GM12891 (cell line): ENCODE measurements around the gene FGD5.
A peak's percentile ranks its signal among the peaks of the same experiment; 100 is the strongest.

Experiments
- DNase-seq: peaks from one replicate; pipeline ENCODE4 v3.0.0; 2011; ENCODE audit warnings: low spot score; ENCODE audit not compliant: insufficient read length
- FAIRE-seq: peaks from 2 replicates; lab custom pipeline; 2011; peaks lifted over from hg19 to GRCh38; lab: Jason Lieb, UNC
- PAX5 ChIP-seq: IDR thresholded peaks from 2 replicates; pipeline ENCODE4 v1.6.1; 2011; ENCODE audit warnings: low read length, moderate library complexity, mild to moderate bottlenecking; ENCODE audit not compliant: insufficient read depth, severe bottlenecking
- POLR2A ChIP-seq: IDR thresholded peaks from 2 replicates; pipeline ENCODE4 v1.6.1; 2011; ENCODE audit warnings: low read depth, low read length, control low read depth
- POLR2AphosphoS5 ChIP-seq: IDR thresholded peaks from 2 replicates; pipeline ENCODE4 v1.6.1; 2011; ENCODE audit warnings: low read depth, low read length, control low read depth
- POU2F2 ChIP-seq: IDR thresholded peaks from 2 replicates; pipeline ENCODE4 v1.6.1; 2011; ENCODE audit warnings: low read depth, mild to moderate bottlenecking, control low read depth, low read length, moderate library complexity
- SPI1 ChIP-seq: IDR thresholded peaks from 2 replicates; pipeline ENCODE4 v1.6.1; 2011; ENCODE audit warnings: low read depth, low read length, control low read depth
- TAF1 ChIP-seq: IDR thresholded peaks from 2 replicates; pipeline ENCODE4 v1.6.1; 2011; ENCODE audit warnings: low read depth, low read length, control low read depth

Gene FGD5

GRCh38 chr3:14907043-14907966 is 88.5 kb downstream of the FGD5 start:
- TF ChIP-seq POU2F2 (no peak), PAX5 (no peak), POLR2A (no peak), TAF1 (no peak), SPI1 (no peak), POLR2AphosphoS5 (no peak)
- FAIRE-seq (no peak), DNase-seq (no peak)

GRCh38 chr3:14909250-14909649 is 90.5 kb downstream of the FGD5 start:
- DNase-seq (no peak), FAIRE-seq (no peak)
- TF ChIP-seq POLR2A (no peak), POLR2AphosphoS5 (no peak), TAF1 (no peak), PAX5 (no peak), POU2F2 (no peak), SPI1 (no peak)

GRCh38 chr3:14911651-14912050 is 92.9 kb downstream of the FGD5 start:
- TF ChIP-seq SPI1 (no peak), POU2F2 (no peak), PAX5 (no peak), POLR2AphosphoS5 (no peak), TAF1 (no peak), POLR2A (no peak)
- DNase-seq (no peak), FAIRE-seq (no peak)

- FAIRE-seq (no peak), DNase-seq (no peak)
- TF ChIP-seq POLR2A (no peak), POLR2AphosphoS5 (no peak), SPI1 (no peak), PAX5 (no peak), POU2F2 (no peak), TAF1 (no peak)
Measured at GRCh38 chr3:14913071-14913925, 94.5 kb downstream of the FGD5 start.

GRCh38 chr3:14913926-14914778 is 95.4 kb downstream of the FGD5 start:
- TF ChIP-seq POU2F2 (no peak), POLR2A (no peak), TAF1 (no peak), POLR2AphosphoS5 (no peak), SPI1 (no peak), PAX5 (no peak)
- FAIRE-seq (no peak), DNase-seq (no peak)

- FAIRE-seq, result no peak
Measured at GRCh38 chr3:14914779-14915117, 96.0 kb downstream of the FGD5 start.

GRCh38 chr3:14915636-14916222 is 97.0 kb downstream of the FGD5 start:
- DNase-seq (no peak), FAIRE-seq (peak; percentile 45)
- TF ChIP-seq PAX5, result no peak
- no peak for TF ChIP-seq SPI1

More at GRCh38 chr3:14914779-14915117, 96.0 kb downstream of the FGD5 start:
- TF ChIP-seq SPI1, result no peak
- no peak for TF ChIP-seq TAF1
- no peak for TF ChIP-seq PAX5
- no peak for TF ChIP-seq POLR2AphosphoS5
- no peak for TF ChIP-seq POLR2A
- no peak for TF ChIP-seq POU2F2
- no peak for DNase-seq

- no peak for TF ChIP-seq TAF1
- TF ChIP-seq POLR2A, result no peak
- no peak for TF ChIP-seq POU2F2
- TF ChIP-seq POLR2AphosphoS5, result no peak
- no peak for TF ChIP-seq PAX5
- no peak for TF ChIP-seq SPI1
- DNase-seq, result no peak
- no peak for FAIRE-seq
Measured at GRCh38 chr3:14918356-14918860, 99.6 kb downstream of the FGD5 start.
